GM21360 (cell line): ENCODE measurements around the gene TP63.

Experiments
- ATAC-seq: cut with Tn5 transposase; IDR thresholded peaks from one replicate; pipeline ENCODE4 v1.9.1; 2021; ENCODE audit warnings: mild to moderate bottlenecking, moderate library complexity; ENCODE audit not compliant: unreplicated experiment

TP63 gene

GRCh38 chr3:189902230-189903186 is 271.3 kb downstream of the TP63 start:
- no peak for ATAC-seq

DNA sequence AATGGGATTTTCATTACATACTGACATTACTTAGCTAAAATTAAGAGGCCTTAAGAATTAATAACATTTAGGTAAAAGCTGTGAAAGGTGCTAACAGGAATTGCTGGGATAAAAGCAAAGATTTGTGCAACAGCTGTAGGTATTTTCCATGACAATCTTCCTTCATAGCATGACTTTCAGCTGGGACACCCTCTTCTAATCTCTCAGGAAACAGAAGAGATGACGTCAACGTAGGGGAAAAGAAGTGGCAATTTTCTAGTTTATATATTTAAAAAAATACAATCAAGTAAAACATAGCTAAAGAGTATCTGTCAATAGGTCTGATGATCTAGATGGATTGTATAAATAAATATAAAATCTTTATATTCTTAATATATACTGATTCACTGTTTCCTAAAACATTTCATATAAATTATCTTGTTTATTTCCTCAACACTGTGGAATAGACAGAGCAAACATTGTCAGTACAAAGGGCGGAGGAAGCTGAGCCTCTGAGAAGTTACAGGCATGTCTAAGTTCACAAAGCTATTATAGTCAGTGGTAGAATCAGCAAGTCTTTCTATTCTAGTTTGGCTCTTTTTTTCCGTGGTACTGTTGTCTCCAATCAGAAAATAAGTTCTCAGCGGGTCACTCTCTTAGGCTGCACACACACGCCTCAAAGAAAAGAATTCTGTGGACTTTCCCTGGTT is 272.5 kb downstream of the TP63 start:
- ATAC-seq: no peak

DNA sequence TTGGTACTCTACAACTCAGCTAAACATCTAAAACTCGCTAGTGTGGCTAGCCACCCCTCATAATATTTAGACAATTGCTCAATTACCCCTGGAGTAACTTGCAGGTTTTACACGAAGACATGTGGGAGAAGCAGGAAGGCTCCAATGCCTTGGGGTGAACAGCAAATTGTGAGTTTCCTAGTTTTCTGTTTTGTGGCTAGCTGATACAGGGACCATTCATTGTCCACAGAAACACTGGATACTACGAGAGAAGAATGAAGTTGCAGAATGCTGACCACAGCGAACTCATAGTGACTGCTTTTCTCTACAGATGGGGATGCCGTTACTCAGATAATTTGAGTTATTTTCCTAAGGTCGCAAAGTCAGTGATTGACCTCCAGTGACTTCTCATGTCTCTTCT is 276.6 kb downstream of the TP63 start:
- ATAC-seq: no peak

DNA sequence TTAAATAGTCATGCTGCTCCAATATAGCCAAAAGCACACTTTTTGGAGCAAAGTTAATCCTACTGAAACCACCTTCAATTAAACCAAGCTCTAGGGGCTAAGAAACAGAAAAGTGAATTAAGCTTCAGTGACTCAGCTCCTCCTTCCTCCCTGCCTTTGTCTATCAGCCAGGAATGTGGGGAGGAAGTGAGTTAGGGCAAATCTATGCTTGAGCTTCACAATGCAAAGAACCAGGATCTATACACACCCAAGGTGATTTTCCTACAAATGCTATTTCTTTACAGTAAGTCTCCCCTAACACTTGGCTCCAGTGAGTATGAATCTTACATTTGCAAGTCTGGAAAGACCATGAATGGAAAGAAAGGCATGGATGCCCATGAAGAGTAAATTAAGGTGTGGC is 277.5 kb downstream of the TP63 start:
- ATAC-seq: no peak

- ATAC-seq: no peak
Measured at GRCh38 chr3:189909139-189909538, 277.9 kb downstream of the TP63 start.

DNA sequence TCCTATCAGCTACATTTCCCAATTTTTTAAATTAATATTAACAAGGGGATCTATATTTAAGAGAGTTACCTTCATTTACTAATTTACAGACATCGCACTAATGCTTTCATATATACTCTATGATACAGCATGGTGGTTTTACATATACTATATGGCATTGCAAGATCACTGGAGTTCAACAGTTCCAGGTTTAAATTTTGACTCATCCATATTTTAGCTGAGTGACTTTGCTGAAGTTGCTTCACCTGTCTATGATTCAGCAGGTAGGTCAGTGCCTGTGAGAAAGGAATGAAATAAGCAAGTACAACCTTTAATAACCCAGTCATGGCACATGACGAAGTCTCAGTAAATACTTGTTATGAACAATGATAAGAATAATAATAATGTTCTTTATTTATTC is 278.4 kb downstream of the TP63 start:
- no peak for ATAC-seq

GRCh38 chr3:189911001-189911400 is 279.8 kb downstream of the TP63 start:
- no peak for ATAC-seq

- no peak for ATAC-seq
Measured at GRCh38 chr3:189914799-189915198, 283.6 kb downstream of the TP63 start.

DNA sequence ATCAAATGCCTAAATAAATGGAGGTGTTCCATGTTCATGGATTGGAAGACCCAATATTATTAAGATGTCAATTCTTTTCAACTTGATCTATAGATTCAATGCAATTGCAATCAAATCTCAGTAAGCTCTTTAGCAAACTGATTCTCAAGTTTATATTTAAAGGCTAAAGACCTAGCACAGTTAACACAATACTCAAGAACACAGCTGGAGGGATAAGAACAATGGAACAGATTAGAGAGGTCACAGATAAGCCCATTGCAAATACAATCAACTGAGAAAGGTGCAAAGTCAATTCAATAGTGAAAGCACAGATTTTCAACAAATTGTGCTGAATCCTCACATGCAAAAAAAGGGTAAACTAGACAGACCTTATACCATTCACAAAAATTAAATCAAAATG is 290.6 kb downstream of the TP63 start:
- no peak for ATAC-seq

DNA sequence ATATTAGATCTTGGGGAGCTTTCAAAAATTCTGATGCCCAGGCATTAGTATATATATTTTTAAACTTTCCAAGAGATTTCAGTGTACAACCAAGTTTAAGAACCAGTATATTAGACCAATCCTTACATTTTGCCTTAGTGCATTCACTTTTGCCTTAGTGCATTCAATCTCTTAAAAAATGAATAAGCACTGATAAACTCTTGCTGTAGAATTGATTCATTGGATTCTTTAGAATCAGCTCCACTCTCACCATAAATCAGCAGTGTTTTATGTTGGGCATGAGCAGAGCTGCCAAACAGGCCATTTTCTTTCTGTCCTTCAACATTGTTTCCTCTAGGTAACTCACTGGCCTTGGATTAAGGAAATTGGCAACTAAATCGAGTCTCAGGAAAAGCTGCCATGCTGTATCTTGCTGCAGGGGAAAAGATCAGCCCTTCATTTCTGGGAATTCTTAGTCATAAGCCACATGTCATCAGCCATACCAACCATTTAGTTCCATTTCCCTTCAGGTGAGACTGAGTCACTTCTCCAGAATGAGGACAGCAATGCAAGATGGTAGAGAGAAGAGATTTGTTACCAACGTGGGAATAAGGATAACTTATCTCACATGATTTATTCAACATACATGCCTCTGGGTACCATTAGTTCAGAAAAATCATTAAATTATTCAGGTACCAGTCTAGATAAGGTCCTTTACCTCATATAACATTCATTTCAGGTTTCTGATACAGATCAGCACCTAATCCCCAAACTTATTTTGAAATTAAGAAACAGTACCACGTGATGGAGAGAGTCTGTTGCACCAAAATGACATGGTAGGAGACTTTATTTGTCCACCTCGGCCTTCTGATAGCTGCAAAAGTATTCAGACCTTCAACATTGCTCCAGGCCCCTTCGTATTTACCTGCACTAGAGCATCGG is 297.0 kb downstream of the TP63 start:
- ATAC-seq: no peak

- no peak for ATAC-seq
Measured at GRCh38 chr3:189936201-189936945, 305.2 kb downstream of the TP63 start.

DNA sequence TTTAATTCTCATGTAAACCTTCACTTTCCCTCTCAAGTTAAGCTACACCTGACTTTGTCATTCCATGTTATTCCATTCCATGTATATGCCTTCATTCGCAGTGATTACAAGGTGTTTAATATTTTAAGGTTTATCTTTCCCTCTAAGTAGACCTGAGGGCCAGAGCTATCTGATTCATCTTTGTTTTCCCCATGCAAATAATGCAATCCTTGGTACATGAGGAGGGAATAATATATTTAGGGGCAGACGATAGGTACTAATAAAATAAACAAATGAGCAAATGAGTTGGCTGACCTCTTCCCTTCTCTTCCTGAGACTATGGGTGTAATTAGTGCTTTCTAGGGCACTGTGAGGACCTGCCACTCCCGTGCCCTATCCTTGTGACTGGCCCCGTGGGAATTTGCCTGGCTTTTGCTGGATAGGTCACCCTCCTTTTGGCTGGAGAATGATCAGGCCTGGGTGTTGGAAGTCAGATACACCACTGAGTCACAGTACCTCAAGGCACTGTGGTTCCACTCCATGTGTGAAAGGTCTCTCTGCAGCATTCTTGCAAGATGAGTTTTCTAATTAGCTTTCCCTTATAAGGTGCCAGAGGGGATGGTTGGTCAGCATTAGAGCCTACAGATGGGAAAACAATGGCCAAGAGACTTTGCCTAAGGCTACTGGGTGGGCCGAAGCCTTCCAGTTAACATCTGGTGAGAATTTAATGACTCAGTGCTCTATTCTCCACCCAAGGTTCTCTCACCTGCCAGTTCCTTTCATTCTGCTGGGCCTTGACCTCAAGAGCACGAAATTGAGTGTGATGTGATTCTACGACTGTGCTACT is 306.3 kb downstream of the TP63 start:
- no peak for ATAC-seq

DNA sequence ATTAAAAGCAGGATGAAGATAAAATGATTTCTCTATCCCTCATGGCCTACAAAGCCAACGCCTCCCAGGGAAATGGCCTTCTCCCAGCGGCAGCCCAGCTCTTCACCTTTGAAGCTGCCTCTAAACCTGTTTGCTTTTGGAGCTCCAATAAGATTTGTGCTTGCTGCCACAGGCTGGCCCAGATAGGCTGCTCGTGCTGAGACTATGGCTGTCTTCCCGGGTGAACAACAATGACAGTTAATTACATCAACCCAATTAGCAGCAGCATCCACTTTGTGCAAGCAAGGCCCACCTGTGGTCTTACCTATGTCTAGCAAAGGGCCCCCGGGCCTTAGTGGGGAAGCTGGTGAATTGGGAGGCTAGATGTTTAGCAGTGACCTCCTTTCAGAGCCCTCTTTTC is 309.9 kb downstream of the TP63 start:
- no peak for ATAC-seq

DNA sequence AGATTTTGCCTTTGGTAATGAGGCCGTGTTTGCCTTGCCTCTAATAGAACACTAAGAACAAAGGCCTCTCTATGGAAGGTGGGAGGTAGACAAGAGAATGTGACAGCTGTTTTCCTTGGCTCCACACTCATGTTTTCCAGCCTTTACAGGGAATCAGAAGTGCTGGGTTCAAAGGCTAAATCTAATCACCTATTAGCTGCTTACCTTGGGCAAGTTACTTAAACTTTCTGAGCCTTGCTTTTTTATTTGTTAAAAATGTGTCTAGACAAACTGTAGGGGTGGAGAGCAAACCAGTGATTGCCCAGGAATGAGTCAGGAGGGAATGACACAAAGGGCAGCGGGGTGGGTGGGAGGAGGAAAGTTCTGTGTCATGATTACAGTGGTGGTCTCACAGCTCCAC is 310.5 kb downstream of the TP63 start:
- no peak for ATAC-seq

- ATAC-seq: no peak
Measured at GRCh38 chr3:189942948-189943347, 311.8 kb downstream of the TP63 start.

DNA sequence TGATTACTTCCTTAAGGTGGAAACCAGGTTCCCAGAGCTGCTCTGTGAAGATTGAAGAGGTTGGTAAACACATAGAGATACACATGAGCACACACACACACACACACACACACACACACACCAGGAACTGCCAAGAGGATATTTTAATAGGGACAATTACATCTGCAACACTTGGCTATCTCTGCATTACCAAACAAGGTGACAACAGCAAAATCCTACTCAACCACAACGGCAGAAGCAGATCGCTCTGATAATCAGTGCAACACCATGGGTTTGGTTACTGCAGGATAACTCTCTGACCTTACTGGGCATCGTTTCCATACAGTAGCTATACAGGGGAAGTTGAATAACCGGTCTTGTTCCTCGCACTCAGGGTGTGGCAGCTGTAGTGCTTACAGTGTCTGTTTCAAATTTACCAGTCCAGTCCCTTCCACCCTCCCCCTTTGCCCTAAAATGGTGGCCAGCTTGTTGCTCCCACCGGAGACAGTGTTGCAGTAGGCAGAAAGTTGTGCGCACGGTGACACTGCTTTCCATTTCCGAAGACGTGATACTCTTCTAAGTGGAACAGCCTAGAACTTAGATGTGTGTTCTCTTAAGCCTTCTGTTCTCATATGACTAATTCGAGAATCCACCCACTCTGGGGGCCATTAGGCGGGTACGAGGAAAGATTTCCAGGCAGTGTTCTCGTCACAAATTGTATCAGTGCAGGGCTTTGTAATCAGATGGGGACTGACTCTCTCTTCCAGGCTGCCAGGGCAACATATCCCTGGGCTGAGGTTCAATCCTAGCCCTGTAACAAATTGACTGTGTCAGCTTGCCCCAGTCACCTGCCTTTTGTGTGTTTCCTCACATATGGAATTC is 313.3 kb downstream of the TP63 start:
- ATAC-seq: no peak

DNA sequence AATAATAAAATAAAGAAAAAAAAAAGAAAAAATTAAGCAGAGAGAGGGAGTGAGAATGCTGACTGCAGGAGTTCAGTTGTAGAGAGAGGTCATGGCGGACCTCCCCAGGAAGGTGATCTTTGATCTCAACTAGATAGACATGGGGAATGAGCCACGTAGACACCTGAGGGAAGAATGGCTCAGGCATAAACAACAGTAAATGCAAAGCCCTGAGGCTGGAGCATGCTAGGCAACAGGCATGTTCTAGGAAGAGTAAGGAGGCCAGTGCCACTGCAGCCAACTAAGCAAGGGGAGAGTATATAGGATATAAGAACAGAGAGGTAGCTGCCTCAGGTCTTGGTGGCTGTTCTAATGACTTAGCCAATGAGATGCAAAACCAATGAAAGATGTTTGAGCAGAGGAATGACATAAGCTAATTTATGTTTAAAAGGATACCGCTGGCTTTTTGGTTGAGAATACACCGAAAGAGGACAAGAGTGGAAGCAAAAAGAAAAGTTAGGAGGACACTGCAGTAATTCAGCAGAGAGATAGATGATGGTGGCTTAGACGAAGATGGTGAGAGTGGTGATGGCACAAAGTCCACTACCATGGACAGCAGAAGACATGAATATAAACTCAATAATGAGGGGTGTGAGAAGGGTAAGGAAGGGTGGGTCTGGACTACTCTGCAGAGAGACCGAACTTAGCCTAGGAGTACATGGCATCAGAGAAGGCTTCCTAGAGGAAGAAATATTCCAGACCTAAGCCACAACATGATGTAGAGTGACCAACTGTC is 314.9 kb downstream of the TP63 start:
- ATAC-seq: no peak
